GM23338 (cell line): ENCODE results near the gene SUV39H1. TPM values are rescaled to one million over a fixed set of nuclear protein-coding genes. Genes with fewer than 3 reads are reported as not detected.

ENCODE experiments used
- ATAC-seq: fragments of 200-7000 bp; cut with Tn5 transposase; 3 replicates; pipeline ENCODE4 v1.9.1; 2020
- DNase-seq: peaks from one replicate; pipeline ENCODE4 v3.0.0-alpha.2; 2015; ENCODE audit warnings: low spot score
- H2AFZ ChIP-seq: fragments of 200-600 bp; sonication (generic); 2 replicates; pipeline ENCODE4 v1.8.0; 2016; ENCODE audit warnings: antibody characterized with exemption, mild to moderate bottlenecking, moderate library complexity
- H3F3A ChIP-seq: fragments of 200-600 bp; sonication (generic); replicated peaks from 2 replicates; pipeline ENCODE4 v1.8.0; 2017; ENCODE audit warnings: antibody characterized with exemption, mixed run types, low read depth
- H3K27ac ChIP-seq: fragments of 200-600 bp; sonication (generic); 2 replicates; pipeline ENCODE4 v1.6.1; 2016; ENCODE audit warnings: low read depth
- H3K27me3 ChIP-seq: fragments of 200-600 bp; sonication (generic); 2 replicates; pipeline ENCODE4 v1.8.0; 2016; ENCODE audit warnings: mild to moderate bottlenecking, mixed run types, moderate library complexity; ENCODE audit not compliant: insufficient read depth
- H3K36me3 ChIP-seq: fragments of 200-600 bp; sonication (generic); 2 replicates; pipeline ENCODE4 v1.8.0; 2016; ENCODE audit warnings: mild to moderate bottlenecking; ENCODE audit not compliant: insufficient read depth
- H3K4me1 ChIP-seq: fragments of 200-600 bp; sonication (generic); 2 replicates; pipeline ENCODE4 v1.8.0; 2016; ENCODE audit warnings: mild to moderate bottlenecking, moderate library complexity; ENCODE audit not compliant: insufficient read depth
- H3K4me2 ChIP-seq: fragments of 200-600 bp; sonication (generic); 2 replicates; pipeline ENCODE4 v1.7.1; 2017; ENCODE audit warnings: mixed run types
- H3K4me3 ChIP-seq: fragments of 200-600 bp; sonication (generic); 2 replicates; pipeline ENCODE4 v1.6.1; 2016; ENCODE audit warnings: mixed run types
- H3K79me2 ChIP-seq: fragments of 200-600 bp; sonication (generic); replicated peaks from 2 replicates; pipeline ENCODE4 v1.8.0; 2017; ENCODE audit warnings: mild to moderate bottlenecking; ENCODE audit not compliant: insufficient read depth
- H3K9me2 ChIP-seq: fragments of 200-600 bp; sonication (generic); 2 replicates; pipeline ENCODE4 v1.8.0; 2017; ENCODE audit not compliant: insufficient read depth
- H4K20me1 ChIP-seq: fragments of 200-600 bp; sonication (generic); replicated peaks from 2 replicates; pipeline ENCODE4 v1.8.0; 2017; ENCODE audit warnings: mild to moderate bottlenecking; ENCODE audit not compliant: insufficient read depth
- H3K27ac Mint-ChIP-seq: 2 replicates; pipeline ENCODE4 v1.8.0; 2020; ENCODE audit warnings: inconsistent platforms, mild to moderate bottlenecking, moderate library complexity, mixed read lengths
- H3K27me3 Mint-ChIP-seq: 3 replicates; pipeline ENCODE4 v1.8.0; 2022; ENCODE audit warnings: low read depth, mild to moderate bottlenecking, moderate library complexity, mixed read lengths, inconsistent platforms; ENCODE audit not compliant: insufficient read depth, poor library complexity
- H3K36me3 Mint-ChIP-seq: 3 replicates; pipeline ENCODE4 v1.8.0; 2021; ENCODE audit warnings: low read depth, mild to moderate bottlenecking, inconsistent platforms, moderate library complexity, mixed read lengths
- H3K4me1 Mint-ChIP-seq: 3 replicates; pipeline ENCODE4 v1.8.0; 2020; ENCODE audit warnings: mild to moderate bottlenecking, inconsistent platforms, mixed read lengths
- H3K4me3 Mint-ChIP-seq: 3 replicates; pipeline ENCODE4 v1.8.0; 2021; ENCODE audit warnings: moderate library complexity, mild to moderate bottlenecking, inconsistent platforms, mixed read lengths
- H3K9me3 Mint-ChIP-seq: 3 replicates; pipeline ENCODE4 v1.8.0; 2020; ENCODE audit warnings: moderate library complexity, mild to moderate bottlenecking, inconsistent platforms, mixed read lengths
- EZH2phosphoT487 ChIP-seq: fragments of 200-600 bp; sonication (generic); IDR thresholded peaks from one replicate; pipeline ENCODE4 v1.8.1; 2018; ENCODE audit warnings: antibody characterized with exemption; ENCODE audit not compliant: unreplicated experiment
- JUNB ChIP-seq: IDR thresholded peaks from one replicate; pipeline ENCODE4 v1.6.1; 2016; ENCODE audit warnings: antibody characterized with exemption; ENCODE audit not compliant: unreplicated experiment
- NANOG ChIP-seq: IDR thresholded peaks from 2 replicates; pipeline ENCODE4 v1.6.1; 2016; ENCODE audit warnings: antibody characterized with exemption, borderline replicate concordance
- REST ChIP-seq: IDR thresholded peaks from one replicate; pipeline ENCODE4 v1.6.1; 2018; ENCODE audit warnings: antibody characterized with exemption; ENCODE audit not compliant: unreplicated experiment
- polyA plus RNA-seq: library from polyadenylated mRNA; unstranded; fragments of >200 nt; fragmentation: Nextera tagmentation; extraction: Ambion mirVana; gene quantifications from 2 replicates; pipeline ENCODE4 v1.2.1, GENCODE V29; 2016
- total RNA-seq: library from RNA; depleted of rRNA; stranded (reverse); fragments of >200 nt; shearing (Covaris generic); gene quantifications from 2 replicates; pipeline ENCODE4 v1.2.3, GENCODE V29; 2014
- TF ChIP-seq, protein P1 (sequence below): fragments of 250-450 bp; sonication (Bioruptor Pico); IDR thresholded peaks from 2 replicates; pipeline ENCODE4 v1.5.0; 2020; ENCODE audit warnings: mild to moderate bottlenecking, moderate library complexity
- TF ChIP-seq, protein P2 (sequence below), 2 experiments: fragments of 200-600 bp in 1 of 2; sonication (generic) in 1 of 2; conservative IDR thresholded peaks; 2 replicates each; pipeline versions ENCODE4 v1.5.1 to v1.6.1; 2016 to 2017; ENCODE audit warnings: antibody characterized with exemption in 2 of 2, low read depth in 2 of 2, mild to moderate bottlenecking in 2 of 2, moderate library complexity in 1 of 2

SUV39H1 gene
- total and polyA plus RNA-seq, 2 experiments from 2014 or later = 9.5 to 15.2 TPM

DNA sequence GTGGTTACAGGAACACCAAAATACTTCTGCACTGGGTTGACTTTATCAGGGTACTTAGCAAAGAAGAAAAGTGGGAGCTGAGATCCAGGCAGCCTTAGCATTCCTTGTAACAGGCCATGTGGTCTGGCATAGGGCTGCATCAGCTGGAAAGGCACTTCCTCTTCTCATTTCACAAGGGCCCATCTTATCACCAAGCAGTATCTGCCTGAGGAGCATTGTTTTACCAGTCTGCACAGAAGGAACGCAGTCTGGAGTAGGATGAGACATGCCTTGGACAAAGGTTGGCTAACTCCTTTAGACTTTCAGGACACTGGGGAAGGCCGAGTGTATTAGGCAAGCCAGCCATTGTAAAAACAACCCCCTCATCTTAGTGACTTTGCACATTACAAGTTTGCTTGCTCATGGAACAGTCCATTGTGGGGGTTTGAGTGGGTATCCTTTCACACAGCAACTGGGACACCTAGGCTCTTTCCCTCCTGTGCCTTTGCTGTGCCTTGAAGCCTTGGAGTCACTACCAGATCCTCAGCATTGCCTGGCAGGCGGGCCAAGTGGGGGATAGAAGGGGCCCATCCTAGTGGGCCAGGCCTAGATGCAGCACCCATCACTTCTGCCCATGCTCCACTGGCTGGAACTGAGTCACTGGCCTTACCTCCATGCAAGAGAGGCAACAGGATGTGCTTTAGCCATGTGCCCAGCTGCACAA lies 4.6 kb downstream of the SUV39H1 start:
- Mint-ChIP-seq H3K36me3 (peaks cover 48% of the 10 kb centered on the region), H3K27me3 (peaks cover 9% of the 10 kb centered on the region), H3K9me3 (no peaks in the 10 kb centered on the region), H3K4me1 (peaks cover 25% of the 10 kb centered on the region), H3K27ac (no peak overlapping the region; the same call in 1 of the 2 replicates), H3K4me3 (no peak overlapping the region)
- Histone ChIP-seq H3K79me2 (peaks cover 9% of the 10 kb centered on the region), H3K4me1 (peaks cover 8% of the 10 kb centered on the region; the same call in 1 of the 2 replicates), H3K9me2 (no peaks in the 10 kb centered on the region), H3K4me3 (no peak overlapping the region), H3F3A (no peaks in the 10 kb centered on the region), H3K27me3 (no peaks in the 10 kb centered on the region), H2AFZ (no peak overlapping the region), H3K27ac (no peak overlapping the region), H4K20me1 (no peaks in the 10 kb centered on the region; the same call in 1 of the 2 replicates), H3K4me2 (no peak overlapping the region), H3K36me3 (no peaks in the 10 kb centered on the region)
- TF ChIP-seq NANOG (no peak), EZH2phosphoT487 (no peak), REST (no peak)
- ATAC-seq (no peak), DNase-seq (no peak)

DNA sequence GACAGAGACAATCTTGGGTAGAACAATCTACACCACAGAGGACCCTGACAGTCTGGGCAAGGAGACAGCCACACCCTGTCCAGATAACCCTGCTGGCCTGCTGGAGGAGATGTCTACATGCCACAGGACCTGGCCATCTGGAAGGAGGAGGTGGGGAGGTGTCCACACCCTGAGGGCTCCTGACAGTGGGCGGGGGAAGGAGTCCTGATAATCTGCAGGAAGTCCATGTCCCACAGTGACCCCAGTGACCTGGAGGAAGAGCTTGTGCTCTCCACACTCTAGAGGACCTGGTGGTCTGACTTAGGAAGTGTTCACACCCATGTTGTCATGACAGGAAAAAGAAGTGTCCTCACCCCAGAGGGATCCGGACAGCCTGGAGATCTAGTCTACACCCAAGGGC lies 5.5 kb downstream of the SUV39H1 start:
- peaks cover 24% of the 10 kb centered on the region for H3K4me1 Mint-ChIP-seq
- Histone ChIP-seq H3K27me3 (no peaks in the 10 kb centered on the region), H3F3A (no peaks in the 10 kb centered on the region), H3K9me2 (no peaks in the 10 kb centered on the region), H2AFZ (no peak overlapping the region), H3K4me2 (no peak overlapping the region), H3K27ac (no peak overlapping the region), H3K36me3 (no peaks in the 10 kb centered on the region), H4K20me1 (no peaks in the 10 kb centered on the region; the same call in 1 of the 2 replicates), H3K4me1 (peaks cover 8% of the 10 kb centered on the region; the same call in 1 of the 2 replicates), H3K4me3 (no peak overlapping the region), H3K79me2 (peaks cover 9% of the 10 kb centered on the region)
- DNase-seq (no peak), ATAC-seq (no peak)
- TF ChIP-seq JUNB = no peak
- TF ChIP-seq, protein P1, sequence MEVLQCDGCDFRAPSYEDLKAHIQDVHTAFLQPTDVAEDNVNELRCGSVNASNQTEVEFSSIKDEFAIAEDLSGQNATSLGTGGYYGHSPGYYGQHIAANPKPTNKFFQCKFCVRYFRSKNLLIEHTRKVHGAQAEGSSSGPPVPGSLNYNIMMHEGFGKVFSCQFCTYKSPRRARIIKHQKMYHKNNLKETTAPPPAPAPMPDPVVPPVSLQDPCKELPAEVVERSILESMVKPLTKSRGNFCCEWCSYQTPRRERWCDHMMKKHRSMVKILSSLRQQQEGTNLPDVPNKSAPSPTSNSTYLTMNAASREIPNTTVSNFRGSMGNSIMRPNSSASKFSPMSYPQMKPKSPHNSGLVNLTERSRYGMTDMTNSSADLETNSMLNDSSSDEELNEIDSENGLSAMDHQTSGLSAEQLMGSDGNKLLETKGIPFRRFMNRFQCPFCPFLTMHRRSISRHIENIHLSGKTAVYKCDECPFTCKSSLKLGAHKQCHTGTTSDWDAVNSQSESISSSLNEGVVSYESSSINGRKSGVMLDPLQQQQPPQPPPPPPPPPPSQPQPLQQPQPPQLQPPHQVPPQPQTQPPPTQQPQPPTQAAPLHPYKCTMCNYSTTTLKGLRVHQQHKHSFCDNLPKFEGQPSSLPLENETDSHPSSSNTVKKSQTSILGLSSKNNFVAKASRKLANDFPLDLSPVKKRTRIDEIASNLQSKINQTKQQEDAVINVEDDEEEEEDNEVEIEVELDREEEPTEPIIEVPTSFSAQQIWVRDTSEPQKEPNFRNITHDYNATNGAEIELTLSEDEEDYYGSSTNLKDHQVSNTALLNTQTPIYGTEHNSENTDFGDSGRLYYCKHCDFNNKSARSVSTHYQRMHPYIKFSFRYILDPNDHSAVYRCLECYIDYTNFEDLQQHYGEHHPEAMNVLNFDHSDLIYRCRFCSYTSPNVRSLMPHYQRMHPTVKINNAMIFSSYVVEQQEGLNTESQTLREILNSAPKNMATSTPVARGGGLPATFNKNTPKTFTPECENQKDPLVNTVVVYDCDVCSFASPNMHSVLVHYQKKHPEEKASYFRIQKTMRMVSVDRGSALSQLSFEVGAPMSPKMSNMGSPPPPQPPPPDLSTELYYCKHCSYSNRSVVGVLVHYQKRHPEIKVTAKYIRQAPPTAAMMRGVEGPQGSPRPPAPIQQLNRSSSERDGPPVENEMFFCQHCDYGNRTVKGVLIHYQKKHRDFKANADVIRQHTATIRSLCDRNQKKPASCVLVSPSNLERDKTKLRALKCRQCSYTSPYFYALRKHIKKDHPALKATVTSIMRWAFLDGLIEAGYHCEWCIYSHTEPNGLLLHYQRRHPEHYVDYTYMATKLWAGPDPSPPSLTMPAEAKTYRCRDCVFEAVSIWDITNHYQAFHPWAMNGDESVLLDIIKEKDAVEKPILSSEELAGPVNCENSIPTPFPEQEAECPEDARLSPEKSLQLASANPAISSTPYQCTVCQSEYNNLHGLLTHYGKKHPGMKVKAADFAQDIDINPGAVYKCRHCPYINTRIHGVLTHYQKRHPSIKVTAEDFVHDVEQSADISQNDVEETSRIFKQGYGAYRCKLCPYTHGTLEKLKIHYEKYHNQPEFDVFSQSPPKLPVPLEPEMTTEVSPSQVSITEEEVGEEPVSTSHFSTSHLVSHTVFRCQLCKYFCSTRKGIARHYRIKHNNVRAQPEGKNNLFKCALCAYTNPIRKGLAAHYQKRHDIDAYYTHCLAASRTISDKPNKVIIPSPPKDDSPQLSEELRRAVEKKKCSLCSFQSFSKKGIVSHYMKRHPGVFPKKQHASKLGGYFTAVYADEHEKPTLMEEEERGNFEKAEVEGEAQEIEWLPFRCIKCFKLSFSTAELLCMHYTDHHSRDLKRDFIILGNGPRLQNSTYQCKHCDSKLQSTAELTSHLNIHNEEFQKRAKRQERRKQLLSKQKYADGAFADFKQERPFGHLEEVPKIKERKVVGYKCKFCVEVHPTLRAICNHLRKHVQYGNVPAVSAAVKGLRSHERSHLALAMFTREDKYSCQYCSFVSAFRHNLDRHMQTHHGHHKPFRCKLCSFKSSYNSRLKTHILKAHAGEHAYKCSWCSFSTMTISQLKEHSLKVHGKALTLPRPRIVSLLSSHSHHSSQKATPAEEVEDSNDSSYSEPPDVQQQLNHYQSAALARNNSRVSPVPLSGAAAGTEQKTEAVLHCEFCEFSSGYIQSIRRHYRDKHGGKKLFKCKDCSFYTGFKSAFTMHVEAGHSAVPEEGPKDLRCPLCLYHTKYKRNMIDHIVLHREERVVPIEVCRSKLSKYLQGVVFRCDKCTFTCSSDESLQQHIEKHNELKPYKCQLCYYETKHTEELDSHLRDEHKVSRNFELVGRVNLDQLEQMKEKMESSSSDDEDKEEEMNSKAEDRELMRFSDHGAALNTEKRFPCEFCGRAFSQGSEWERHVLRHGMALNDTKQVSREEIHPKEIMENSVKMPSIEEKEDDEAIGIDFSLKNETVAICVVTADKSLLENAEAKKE (CRISPR knock-in tag) = no peak
- TF ChIP-seq, protein P2, sequence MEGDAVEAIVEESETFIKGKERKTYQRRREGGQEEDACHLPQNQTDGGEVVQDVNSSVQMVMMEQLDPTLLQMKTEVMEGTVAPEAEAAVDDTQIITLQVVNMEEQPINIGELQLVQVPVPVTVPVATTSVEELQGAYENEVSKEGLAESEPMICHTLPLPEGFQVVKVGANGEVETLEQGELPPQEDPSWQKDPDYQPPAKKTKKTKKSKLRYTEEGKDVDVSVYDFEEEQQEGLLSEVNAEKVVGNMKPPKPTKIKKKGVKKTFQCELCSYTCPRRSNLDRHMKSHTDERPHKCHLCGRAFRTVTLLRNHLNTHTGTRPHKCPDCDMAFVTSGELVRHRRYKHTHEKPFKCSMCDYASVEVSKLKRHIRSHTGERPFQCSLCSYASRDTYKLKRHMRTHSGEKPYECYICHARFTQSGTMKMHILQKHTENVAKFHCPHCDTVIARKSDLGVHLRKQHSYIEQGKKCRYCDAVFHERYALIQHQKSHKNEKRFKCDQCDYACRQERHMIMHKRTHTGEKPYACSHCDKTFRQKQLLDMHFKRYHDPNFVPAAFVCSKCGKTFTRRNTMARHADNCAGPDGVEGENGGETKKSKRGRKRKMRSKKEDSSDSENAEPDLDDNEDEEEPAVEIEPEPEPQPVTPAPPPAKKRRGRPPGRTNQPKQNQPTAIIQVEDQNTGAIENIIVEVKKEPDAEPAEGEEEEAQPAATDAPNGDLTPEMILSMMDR (conservative IDR thresholded peaks at IDR 0.05; ENCODE audit: low read depth in 2 of 2) = no peak
- no peak overlapping the region for H3K4me3 Mint-ChIP-seq
- no peak overlapping the region for H3K27ac Mint-ChIP-seq
- peaks cover 9% of the 10 kb centered on the region for H3K27me3 Mint-ChIP-seq
- H3K9me3 Mint-ChIP-seq = no peaks in the 10 kb centered on the region
- H3K36me3 Mint-ChIP-seq = peaks cover 54% of the 10 kb centered on the region
